Stomach (tissue), 9 donors: ENCODE measurements around the gene GNAO1. TPM values are rescaled to one million over a fixed set of nuclear protein-coding genes. Genes with fewer than 3 reads are reported as not detected.

Experiments used
- DNase-seq, 2 donors: peaks; one replicate each; pipeline versions ENCODE4 v3.0.0 to v3.0.0-alpha.2; 2013 to 2019
- H3K27ac ChIP-seq, 5 donors: fragments of 200-600 bp in 4 of 5; sonication (generic) in 4 of 5; one replicate each; pipeline ENCODE4 v1.5.1; 2013 to 2019; ENCODE audit warnings: mild to moderate bottlenecking in 1 of 5, moderate library complexity in 1 of 5
- H3K27me3 ChIP-seq, 3 donors: fragments of 200-600 bp; sonication (generic); one replicate each; pipeline ENCODE4 v1.5.1; 2017 to 2019; ENCODE audit warnings: mixed run types in 1 of 3
- H3K36me3 ChIP-seq, 4 donors: fragments of 200-600 bp; sonication (generic); 1 replicate in 3 of 4; 2 replicates in 1 of 4; pipeline ENCODE4 v1.5.1; 2016 to 2019
- H3K4me1 ChIP-seq, 4 donors: fragments of 200-600 bp; sonication (generic); one replicate each; pipeline ENCODE4 v1.5.1; 2016 to 2019
- H3K4me3 ChIP-seq, 4 donors: fragments of 200-600 bp; sonication (generic) in 3 of 4; one replicate each; pipeline ENCODE4 v1.5.1; 2016 to 2019; ENCODE audit warnings: mild to moderate bottlenecking in 1 of 4
- H3K9me3 ChIP-seq, 4 donors: fragments of 200-600 bp; sonication (generic); one replicate each; pipeline ENCODE4 v1.5.1; 2016 to 2019
- EP300 ChIP-seq: sonication (generic); formaldehyde crosslinking; IDR thresholded peaks from one replicate; pipeline ENCODE4 v1.6.1; 2017; ENCODE audit warnings: antibody characterized with exemption
- POLR2A ChIP-seq, 4 donors: fragments of 450-650 bp; IDR thresholded peaks; one replicate each; pipeline ENCODE4 v1.6.1; 2016; ENCODE audit warnings: antibody characterized with exemption in 4 of 4, control low read depth in 2 of 4, mild to moderate bottlenecking in 1 of 4, moderate library complexity in 1 of 4
- POLR2AphosphoS5 ChIP-seq, 3 donors: sonication (generic); formaldehyde crosslinking; IDR thresholded peaks; one replicate each; pipeline ENCODE4 v1.6.1; 2016; ENCODE audit warnings: antibody characterized with exemption in 3 of 3
- WGBS, 5 donors: extraction: QIAGEN DNeasy Blood & Tissue Kit in 3 of 5; methylation state at CpG; one replicate each; pipeline versions ENCODE4 v1.1.5 to v1.1.7; 2013 to 2018; 5-methylcytosine and 5-hydroxymethylcytosine counted together
- intact Hi-C: fragments of 100-400 bp; cut with DNase I; formaldehyde crosslinking; loops from one replicate; pipeline ENCODE4 v1.15.1; 2023; ENCODE audit warnings: low total_unique reads
- polyA plus RNA-seq, 3 donors: library from polyadenylated mRNA; stranded (reverse); fragments of 200-250 nt; gene quantifications; one replicate each; pipeline ENCODE4 v1.2.3, GENCODE V29; 2013
- total RNA-seq, 5 donors: library from RNA; depleted of rRNA; stranded (reverse); fragments of >200 nt; gene quantifications; one replicate each; pipeline versions ENCODE4 v1.1.0 to v1.2.3, GENCODE V29; 2014 to 2016
- TF ChIP-seq, protein P1 (sequence below), 7 experiments: fragments of 450-650 bp in 4 of 7; fragments of 200-600 bp in 3 of 7; sonication (generic) in 3 of 7; IDR thresholded peaks; one replicate each; pipeline ENCODE4 v1.5.1; 2016 to 2019; ENCODE audit warnings: antibody characterized with exemption in 7 of 7, control low read depth in 2 of 7, mild to moderate bottlenecking in 1 of 7
- donor health status: healthy with polysubstance abuse.
- donor health status: Bipolar disorder and iron deficiency.
- donor health status: healthy.

GNAO1 gene
- total and polyA plus RNA-seq, 8 donors: 2.3 to 42.0 (median 4.7) TPM

DNA sequence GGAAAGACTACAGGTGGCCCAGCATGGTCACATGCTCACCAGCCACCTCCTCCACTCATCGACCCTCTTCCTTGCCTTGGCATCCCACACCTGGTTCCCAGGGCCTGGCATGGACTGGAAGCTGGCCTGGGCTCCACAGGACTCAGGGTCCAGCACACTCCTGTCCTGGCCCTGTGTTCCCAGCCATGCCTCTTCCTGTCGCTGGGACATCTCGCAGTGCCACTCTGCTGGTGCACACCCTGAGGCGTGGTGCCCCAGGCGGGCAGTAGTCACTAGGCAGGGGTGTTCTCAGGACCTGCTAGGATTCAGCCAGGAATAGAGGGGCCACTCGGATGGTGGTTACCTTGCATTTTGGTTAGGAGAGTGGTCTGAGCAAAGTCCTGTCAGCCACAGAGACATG, 134.7 kb downstream of the GNAO1 start:
- no peaks in the 10 kb centered on the region for H3K9me3 ChIP-seq
- intact Hi-C loops: no loop called here
- peaks cover 0 to 5% (median 0%) of the 10 kb centered on the region in 4 donors for H3K4me1 ChIP-seq
- H3K27ac ChIP-seq: no peak overlapping the region
- H3K36me3 ChIP-seq: peaks cover 0 to 12% (median 0%) of the 10 kb centered on the region in 4 donors
- no peaks in the 10 kb centered on the region for H3K27me3 ChIP-seq
- WGBS, 5 donors: 80 to 87% (median 82%) methylated on average over 2 to 6 of the region's 6 CpGs
- no peak overlapping the region for H3K4me3 ChIP-seq
- no peak for DNase-seq
- TF ChIP-seq POLR2AphosphoS5 (IDR thresholded peaks at IDR 0.05) (no peak), EP300 (no peak), POLR2A (IDR thresholded peaks at IDR 0.05) (no peak)
- TF ChIP-seq, protein P1, sequence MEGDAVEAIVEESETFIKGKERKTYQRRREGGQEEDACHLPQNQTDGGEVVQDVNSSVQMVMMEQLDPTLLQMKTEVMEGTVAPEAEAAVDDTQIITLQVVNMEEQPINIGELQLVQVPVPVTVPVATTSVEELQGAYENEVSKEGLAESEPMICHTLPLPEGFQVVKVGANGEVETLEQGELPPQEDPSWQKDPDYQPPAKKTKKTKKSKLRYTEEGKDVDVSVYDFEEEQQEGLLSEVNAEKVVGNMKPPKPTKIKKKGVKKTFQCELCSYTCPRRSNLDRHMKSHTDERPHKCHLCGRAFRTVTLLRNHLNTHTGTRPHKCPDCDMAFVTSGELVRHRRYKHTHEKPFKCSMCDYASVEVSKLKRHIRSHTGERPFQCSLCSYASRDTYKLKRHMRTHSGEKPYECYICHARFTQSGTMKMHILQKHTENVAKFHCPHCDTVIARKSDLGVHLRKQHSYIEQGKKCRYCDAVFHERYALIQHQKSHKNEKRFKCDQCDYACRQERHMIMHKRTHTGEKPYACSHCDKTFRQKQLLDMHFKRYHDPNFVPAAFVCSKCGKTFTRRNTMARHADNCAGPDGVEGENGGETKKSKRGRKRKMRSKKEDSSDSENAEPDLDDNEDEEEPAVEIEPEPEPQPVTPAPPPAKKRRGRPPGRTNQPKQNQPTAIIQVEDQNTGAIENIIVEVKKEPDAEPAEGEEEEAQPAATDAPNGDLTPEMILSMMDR (IDR thresholded peaks at IDR 0.05): no peak

DNA sequence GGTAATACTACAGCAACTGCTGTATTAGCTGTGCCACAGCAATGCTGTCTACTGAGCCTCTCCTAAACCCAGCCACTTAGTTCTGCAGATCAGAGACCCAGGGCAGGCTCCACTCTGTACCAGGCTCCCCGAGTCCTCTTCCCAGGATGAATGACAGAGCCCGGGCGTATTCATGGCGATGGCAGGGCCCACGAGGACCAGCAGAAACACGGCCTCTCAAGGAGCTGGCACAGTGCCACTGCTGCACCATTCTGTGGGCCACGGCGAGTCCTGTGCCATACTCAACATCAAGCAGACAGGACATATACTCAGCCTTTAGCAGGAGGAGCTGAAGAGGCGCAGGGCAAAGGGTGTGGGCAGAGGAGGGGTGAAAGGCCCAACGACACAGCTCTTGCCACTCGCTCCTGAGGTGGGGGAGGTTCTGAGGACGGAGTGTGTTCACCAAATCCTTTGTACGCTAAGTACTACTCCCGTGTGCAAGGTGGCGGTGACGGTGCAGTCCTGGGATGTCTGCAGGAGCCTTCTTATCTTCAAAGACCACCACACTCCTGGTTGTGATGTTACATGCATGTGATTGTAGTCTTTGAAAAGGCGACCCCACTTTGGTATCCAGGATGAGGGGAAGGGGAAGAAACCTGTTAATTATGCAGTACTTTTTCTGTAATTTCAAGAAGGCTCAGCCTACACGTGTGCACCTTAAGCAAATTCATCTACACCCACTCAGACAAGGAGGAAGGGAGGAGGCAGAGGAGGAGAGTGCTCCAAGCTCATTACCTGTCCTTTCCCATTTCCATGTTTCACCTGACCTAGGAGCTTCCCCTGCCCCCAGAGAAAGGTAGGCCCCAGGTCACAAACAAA, 136.0 kb downstream of the GNAO1 start:
- no peak overlapping the region for H3K27ac ChIP-seq
- no peak for TF ChIP-seq POLR2AphosphoS5 (IDR thresholded peaks at IDR 0.05)
- TF ChIP-seq POLR2A (IDR thresholded peaks at IDR 0.05): no peak
- TF ChIP-seq EP300: no peak
- TF ChIP-seq, protein P1 (IDR thresholded peaks at IDR 0.05): no peak
- no peak for DNase-seq
- no peaks in the 10 kb centered on the region for H3K27me3 ChIP-seq
- intact Hi-C loops: no loop called here
- peaks cover 0 to 5% (median 0%) of the 10 kb centered on the region in 4 donors for H3K4me1 ChIP-seq
- 80 to 82% (median 82%) methylated on average over 7 to 18 of the region's 18 CpGs for WGBS, 5 donors
- peaks cover 0 to 19% (median 0%) of the 10 kb centered on the region in 4 donors for H3K36me3 ChIP-seq
- no peak overlapping the region for H3K4me3 ChIP-seq
- no peaks in the 10 kb centered on the region for H3K9me3 ChIP-seq

- no peak for DNase-seq
- Histone ChIP-seq H3K9me3 (no peaks in the 10 kb centered on the region), H3K27me3 (no peaks in the 10 kb centered on the region), H3K27ac (no peak overlapping the region), H3K36me3 (peaks cover 0 to 19% (median 0%) of the 10 kb centered on the region in 4 donors), H3K4me1 (peaks cover 0 to 10% (median 2%) of the 10 kb centered on the region in 4 donors), H3K4me3 (no peak overlapping the region)
- intact Hi-C loops: no loop called here
- WGBS, 5 donors: 78 to 85% (median 81%) methylated on average over 6 of the region's 6 CpGs
- TF ChIP-seq POLR2A (IDR thresholded peaks at IDR 0.05) (no peak), POLR2AphosphoS5 (IDR thresholded peaks at IDR 0.05) (no peak), EP300 (no peak)
- TF ChIP-seq, protein P1 (IDR thresholded peaks at IDR 0.05): no peak
Observed at GRCh38 chr16:56327929-56328258, 136.6 kb downstream of the GNAO1 start.

DNA sequence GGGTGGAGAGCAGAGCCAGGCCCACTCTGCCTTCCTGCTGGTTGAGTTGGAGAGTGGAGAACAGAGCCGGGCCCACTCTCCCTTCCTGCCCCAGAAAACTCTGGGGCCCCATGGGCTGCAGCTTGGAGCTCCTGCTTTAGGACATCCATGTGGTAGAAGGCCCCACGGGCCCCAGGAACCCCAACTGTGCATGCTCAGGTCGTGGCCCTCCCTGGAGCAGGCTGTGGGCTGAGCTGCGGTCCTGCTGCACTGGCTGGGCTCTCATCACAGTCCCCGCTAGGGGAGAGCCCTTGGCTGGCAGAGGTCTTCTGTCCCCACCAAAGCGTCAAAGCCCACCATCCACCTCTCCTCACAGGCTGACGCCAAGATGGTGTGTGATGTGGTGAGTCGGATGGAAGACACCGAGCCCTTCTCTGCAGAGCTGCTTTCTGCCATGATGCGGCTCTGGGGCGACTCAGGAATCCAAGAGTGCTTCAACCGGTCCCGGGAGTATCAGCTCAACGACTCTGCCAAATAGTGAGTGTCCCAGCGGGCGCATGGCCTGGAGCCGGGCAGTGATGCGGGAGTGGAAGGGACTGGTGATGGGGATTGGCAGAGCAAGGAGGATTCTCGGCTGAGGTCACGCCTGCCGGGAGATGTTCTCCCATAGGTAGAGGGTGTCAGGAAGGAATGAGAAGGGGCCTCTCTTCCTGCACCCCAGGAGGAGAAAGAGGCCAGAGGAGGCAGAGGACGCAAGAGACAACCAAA, 137.2 kb downstream of the GNAO1 start:
- Histone ChIP-seq H3K27ac (no peak overlapping the region), H3K36me3 (peaks cover 0 to 19% (median 0%) of the 10 kb centered on the region in 4 donors), H3K4me1 (peaks cover 0 to 11% (median 2%) of the 10 kb centered on the region in 4 donors), H3K27me3 (no peaks in the 10 kb centered on the region), H3K4me3 (no peak overlapping the region), H3K9me3 (no peaks in the 10 kb centered on the region)
- no peak for TF ChIP-seq EP300
- TF ChIP-seq POLR2A (IDR thresholded peaks at IDR 0.05): no peak
- TF ChIP-seq, protein P1 (IDR thresholded peaks at IDR 0.05): no peak
- no peak for TF ChIP-seq POLR2AphosphoS5 (IDR thresholded peaks at IDR 0.05)
- intact Hi-C loops: no loop called here
- 89 to 94% (median 92%) methylated on average over 18 to 22 of the region's 22 CpGs for WGBS, 5 donors
- DNase-seq: no peak
